ENCODE measurements around the gene CCDC195. TPM values are rescaled to one million over a fixed set of nuclear protein-coding genes. Genes with fewer than 3 reads are reported as not detected.
A peak's percentile ranks its signal among the peaks of the same experiment; 100 is the strongest.

Gene CCDC195
- total RNA-seq, 1 experiment from 2014 or later, result not detected

GRCh38 chr2:224709301-224709700 is 6.9 kb downstream of the CCDC195 start:
- H3K9ac ChIP-seq (ENCODE audit: low read length), result no peak overlapping the region
- no peak for DNase-seq
- H3K27me3 ChIP-seq (ENCODE audit: low read length), result no peaks in the 10 kb centered on the region
- no TSS peak for BruUV-seq (replicated peaks)
- H3K27ac ChIP-seq (ENCODE audit: low read length), result no peak overlapping the region
- H4K20me1 ChIP-seq (ENCODE audit: low read length), result no peaks in the 10 kb centered on the region
- POLR2A ChIA-PET (ENCODE audit: unreplicated experiment), result no interaction called here
- no peaks in the 10 kb centered on the region for H3K4me1 ChIP-seq (ENCODE audit: insufficient read depth, low read length)
- no peak for ATAC-seq
- intact Hi-C loops (cut with micrococcal nuclease), result no loop called here
- H3K9me3 ChIP-seq (ENCODE audit: low read length), result no peaks in the 10 kb centered on the region
- H2AFZ ChIP-seq (ENCODE audit: low read length), result no peak overlapping the region
- no peaks in the 10 kb centered on the region for H3K36me3 ChIP-seq (ENCODE audit: low read depth, low read length)
- H3F3A ChIP-seq (ENCODE audit: low read length, unreplicated experiment), result no peaks in the 10 kb centered on the region
- H3K4me2 ChIP-seq (ENCODE audit: low read length), result no peak overlapping the region
- CTCF ChIA-PET, result no interaction called here
- H3K79me2 ChIP-seq (ENCODE audit: low read length), result no peaks in the 10 kb centered on the region
- H3K9me2 ChIP-seq (replicated peaks; ENCODE audit: low read length), result no peaks in the 10 kb centered on the region
- no peak overlapping the region for H3K4me3 ChIP-seq (ENCODE audit: low read length)
- TF ChIP-seq EZH2 (IDR thresholded peaks at IDR 0.05; ENCODE audit: low read length, unreplicated experiment), result no peak
- no peak for TF ChIP-seq CTCF (conservative IDR thresholded peaks at IDR 0.05; ENCODE audit: low read depth, low read length)
- no peak for TF ChIP-seq EZH2phosphoT487 (IDR thresholded peaks at IDR 0.05; ENCODE audit: borderline replicate concordance, low read length)

GRCh38 chr2:224694502-224694901 is 21.7 kb downstream of the CCDC195 start:
- Histone ChIP-seq H3K9ac (ENCODE audit: low read length) (no peak overlapping the region), H3K27me3 (ENCODE audit: low read length) (no peaks in the 10 kb centered on the region), H3K4me2 (ENCODE audit: low read length) (no peak overlapping the region), H3K9me3 (ENCODE audit: low read length) (no peaks in the 10 kb centered on the region), H2AFZ (ENCODE audit: low read length) (no peak overlapping the region), H3K4me3 (ENCODE audit: low read length) (no peak overlapping the region), H3K27ac (ENCODE audit: low read length) (no peak overlapping the region), H3F3A (ENCODE audit: low read length, unreplicated experiment) (no peaks in the 10 kb centered on the region), H3K4me1 (ENCODE audit: insufficient read depth, low read length) (no peaks in the 10 kb centered on the region), H3K79me2 (ENCODE audit: low read length) (no peaks in the 10 kb centered on the region), H3K9me2 (replicated peaks; ENCODE audit: low read length) (no peaks in the 10 kb centered on the region), H4K20me1 (ENCODE audit: low read length) (no peaks in the 10 kb centered on the region), H3K36me3 (ENCODE audit: low read depth, low read length) (no peaks in the 10 kb centered on the region)
- BruUV-seq (replicated peaks), result no TSS peak
- intact Hi-C loops (cut with micrococcal nuclease), result no loop called here
- DNase-seq (no peak), ATAC-seq (no peak)
- ChIA-PET CTCF (no interaction called here), POLR2A (ENCODE audit: unreplicated experiment) (no interaction called here)
- TF ChIP-seq EZH2 (IDR thresholded peaks at IDR 0.05; ENCODE audit: low read length, unreplicated experiment) (no peak), EZH2phosphoT487 (IDR thresholded peaks at IDR 0.05; ENCODE audit: borderline replicate concordance, low read length) (no peak), CTCF (conservative IDR thresholded peaks at IDR 0.05; ENCODE audit: low read depth, low read length) (no peak)

GRCh38 chr2:224691563-224691962 is 24.6 kb downstream of the CCDC195 start:
- POLR2A ChIA-PET (ENCODE audit: unreplicated experiment), result no interaction called here
- no peak for TF ChIP-seq CTCF (conservative IDR thresholded peaks at IDR 0.05; ENCODE audit: low read depth, low read length)
- TF ChIP-seq EZH2phosphoT487 (IDR thresholded peaks at IDR 0.05; ENCODE audit: borderline replicate concordance, low read length), result no peak
- TF ChIP-seq EZH2 (IDR thresholded peaks at IDR 0.05; ENCODE audit: low read length, unreplicated experiment), result no peak
- Histone ChIP-seq H4K20me1 (ENCODE audit: low read length) (no peaks in the 10 kb centered on the region), H3K9me2 (replicated peaks; ENCODE audit: low read length) (no peaks in the 10 kb centered on the region), H3K4me3 (ENCODE audit: low read length) (no peak overlapping the region), H3K36me3 (ENCODE audit: low read depth, low read length) (no peaks in the 10 kb centered on the region), H3K4me2 (ENCODE audit: low read length) (no peak overlapping the region), H3K9me3 (ENCODE audit: low read length) (no peaks in the 10 kb centered on the region), H2AFZ (ENCODE audit: low read length) (no peak overlapping the region), H3K79me2 (ENCODE audit: low read length) (no peaks in the 10 kb centered on the region), H3K9ac (ENCODE audit: low read length) (no peak overlapping the region), H3K4me1 (ENCODE audit: insufficient read depth, low read length) (no peaks in the 10 kb centered on the region), H3K27me3 (ENCODE audit: low read length) (no peaks in the 10 kb centered on the region), H3F3A (ENCODE audit: low read length, unreplicated experiment) (no peaks in the 10 kb centered on the region), H3K27ac (ENCODE audit: low read length) (no peak overlapping the region)
- ATAC-seq (no peak), DNase-seq (peak; percentile 13)
- intact Hi-C loops (cut with micrococcal nuclease), result no loop called here
- no TSS peak for BruUV-seq (replicated peaks)
- CTCF ChIA-PET, result no interaction called here

Data from PC-3 (cell line).